GM19240 (cell line): ENCODE measurements around the gene GPX4.
A peak's percentile ranks its signal among the peaks of the same experiment; 100 is the strongest.

Source experiments
- DNase-seq: peaks from one replicate; pipeline ENCODE4 v3.0.0; 2011; ENCODE audit warnings: low spot score; ENCODE audit not compliant: insufficient read length

Gene GPX4

DNA sequence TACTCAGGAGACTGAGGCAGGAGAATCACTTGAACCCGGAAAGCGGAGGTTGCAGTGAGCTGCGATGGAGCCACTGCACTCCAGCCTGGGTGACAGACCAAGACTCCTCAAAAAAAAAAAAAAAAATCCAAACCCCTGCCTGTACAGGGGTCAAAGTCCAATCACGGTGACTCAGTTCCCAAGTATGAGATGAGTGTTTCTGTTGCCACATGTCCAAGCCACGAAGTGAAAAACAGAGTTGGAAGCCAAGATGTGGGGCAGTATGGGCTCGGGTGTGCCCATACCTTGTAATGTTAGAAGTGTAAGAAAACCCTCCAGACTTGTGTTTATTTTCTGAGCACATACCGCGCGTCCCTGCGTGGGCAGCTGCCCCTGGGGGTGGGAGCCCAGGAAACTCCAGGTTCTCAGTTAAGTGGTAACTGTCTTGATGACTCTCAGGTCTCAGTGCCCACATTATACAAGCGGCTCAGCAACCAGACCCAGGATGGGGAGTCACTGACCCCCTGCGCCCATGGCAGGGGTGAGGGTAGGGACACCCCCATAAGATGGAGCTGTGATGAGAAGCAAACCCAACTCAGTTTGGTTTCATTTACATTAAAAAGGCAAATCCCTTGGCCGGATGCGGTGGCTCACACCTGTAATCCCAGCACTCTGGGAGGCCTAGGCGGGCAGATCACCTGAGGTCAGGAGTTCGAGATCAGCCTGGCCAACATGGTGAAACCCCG lies 1.2 kb upstream of the GPX4 start:
- no peak for DNase-seq

DNA sequence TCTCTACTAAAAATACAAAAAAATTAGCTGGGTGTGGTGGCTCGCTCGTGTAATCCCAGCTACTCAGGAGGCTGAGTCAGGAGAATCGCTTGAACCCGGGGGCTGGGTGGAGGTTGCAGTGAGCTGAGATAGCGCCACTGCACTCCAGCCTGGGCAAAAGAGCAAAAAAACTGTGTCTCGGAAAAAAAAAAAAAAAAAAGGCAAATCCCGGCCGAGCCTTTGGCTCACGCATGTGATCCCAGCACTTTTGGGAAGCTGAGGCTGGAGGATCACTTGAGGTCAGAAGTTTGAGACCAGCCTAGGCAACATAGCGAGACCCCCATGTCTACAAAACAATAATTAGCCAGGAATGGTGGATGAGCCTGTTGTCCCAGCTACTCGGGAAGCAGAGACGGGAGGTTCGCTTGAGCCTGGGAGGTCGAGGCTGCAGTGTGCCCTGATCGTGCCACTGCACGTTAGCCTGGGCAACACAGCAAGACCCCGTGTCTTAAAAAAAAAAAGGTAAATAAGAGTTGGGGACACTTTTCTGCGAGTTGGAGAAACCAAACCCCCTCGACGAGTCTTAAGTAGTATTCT lies 574 bp upstream of the GPX4 start:
- no peak for DNase-seq

DNA sequence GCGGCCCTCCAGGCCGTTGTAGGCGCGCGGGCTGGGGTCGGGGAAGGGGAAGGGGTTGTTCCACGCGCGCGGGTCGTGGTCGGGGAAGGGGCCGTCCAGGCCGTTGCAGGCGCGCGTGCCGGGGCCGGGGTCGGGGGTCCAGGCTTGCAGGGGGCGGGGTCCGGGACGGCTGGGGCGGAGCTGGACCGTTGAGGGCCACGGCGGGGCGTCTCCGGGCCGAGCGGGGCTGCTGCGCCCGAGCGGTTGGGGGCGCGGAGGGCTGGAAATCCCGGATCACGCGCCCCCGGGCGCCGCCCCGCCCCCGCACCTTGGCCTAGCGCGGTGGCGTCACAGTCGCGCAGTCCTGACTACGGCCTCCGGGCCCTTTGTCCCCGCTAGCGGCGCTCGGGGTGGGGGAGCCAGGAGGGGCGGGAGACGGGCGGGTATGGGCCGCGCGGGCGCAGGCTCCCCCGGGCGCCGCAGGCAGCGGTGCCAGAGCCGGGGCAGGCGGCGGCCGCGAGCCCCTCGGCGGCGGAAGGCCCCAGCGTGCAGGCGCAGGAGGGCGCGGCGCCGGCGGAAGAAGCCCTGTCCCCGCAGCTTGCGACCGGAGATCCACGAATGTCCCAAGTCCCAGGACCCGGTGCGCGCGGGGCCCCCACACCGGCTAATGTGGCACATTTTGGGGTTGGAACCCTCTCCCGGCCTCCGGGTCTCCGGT lies 665 bp downstream of the GPX4 start:
- DNase-seq, result peak; percentile 88

DNA sequence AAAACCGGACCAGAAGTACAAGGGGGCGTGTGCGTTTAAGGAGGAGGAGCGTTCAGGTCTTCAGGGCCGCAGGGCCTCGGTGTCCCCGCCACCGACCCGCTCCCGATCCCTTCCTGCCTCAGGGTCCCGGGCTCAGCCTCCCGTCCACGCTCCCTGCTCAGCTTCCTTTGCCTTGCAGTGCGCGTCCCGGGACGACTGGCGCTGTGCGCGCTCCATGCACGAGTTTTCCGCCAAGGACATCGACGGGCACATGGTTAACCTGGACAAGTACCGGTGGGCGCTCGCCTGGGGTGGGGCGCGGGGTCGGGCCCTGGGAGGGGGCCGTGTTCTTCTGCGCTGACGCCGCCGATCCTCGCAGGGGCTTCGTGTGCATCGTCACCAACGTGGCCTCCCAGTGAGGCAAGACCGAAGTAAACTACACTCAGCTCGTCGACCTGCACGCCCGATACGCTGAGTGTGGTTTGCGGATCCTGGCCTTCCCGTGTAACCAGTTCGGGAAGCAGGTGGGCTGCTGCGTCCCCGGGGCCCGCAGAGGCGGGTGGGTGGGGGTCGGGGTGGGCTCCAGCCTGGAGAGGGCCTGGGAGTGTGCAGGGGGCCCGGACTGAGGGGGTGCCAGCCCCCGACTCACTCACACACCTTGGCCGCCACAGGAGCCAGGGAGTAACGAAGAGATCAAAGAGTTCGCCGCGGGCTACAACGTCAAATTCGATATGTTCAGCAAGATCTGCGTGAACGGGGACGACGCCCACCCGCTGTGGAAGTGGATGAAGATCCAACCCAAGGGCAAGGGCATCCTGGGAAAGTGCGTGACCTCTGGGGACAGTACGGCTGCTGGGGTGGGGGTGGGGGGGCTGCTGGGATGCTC lies 1.4 kb downstream of the GPX4 start:
- DNase-seq, result peak; percentile 62

DNA sequence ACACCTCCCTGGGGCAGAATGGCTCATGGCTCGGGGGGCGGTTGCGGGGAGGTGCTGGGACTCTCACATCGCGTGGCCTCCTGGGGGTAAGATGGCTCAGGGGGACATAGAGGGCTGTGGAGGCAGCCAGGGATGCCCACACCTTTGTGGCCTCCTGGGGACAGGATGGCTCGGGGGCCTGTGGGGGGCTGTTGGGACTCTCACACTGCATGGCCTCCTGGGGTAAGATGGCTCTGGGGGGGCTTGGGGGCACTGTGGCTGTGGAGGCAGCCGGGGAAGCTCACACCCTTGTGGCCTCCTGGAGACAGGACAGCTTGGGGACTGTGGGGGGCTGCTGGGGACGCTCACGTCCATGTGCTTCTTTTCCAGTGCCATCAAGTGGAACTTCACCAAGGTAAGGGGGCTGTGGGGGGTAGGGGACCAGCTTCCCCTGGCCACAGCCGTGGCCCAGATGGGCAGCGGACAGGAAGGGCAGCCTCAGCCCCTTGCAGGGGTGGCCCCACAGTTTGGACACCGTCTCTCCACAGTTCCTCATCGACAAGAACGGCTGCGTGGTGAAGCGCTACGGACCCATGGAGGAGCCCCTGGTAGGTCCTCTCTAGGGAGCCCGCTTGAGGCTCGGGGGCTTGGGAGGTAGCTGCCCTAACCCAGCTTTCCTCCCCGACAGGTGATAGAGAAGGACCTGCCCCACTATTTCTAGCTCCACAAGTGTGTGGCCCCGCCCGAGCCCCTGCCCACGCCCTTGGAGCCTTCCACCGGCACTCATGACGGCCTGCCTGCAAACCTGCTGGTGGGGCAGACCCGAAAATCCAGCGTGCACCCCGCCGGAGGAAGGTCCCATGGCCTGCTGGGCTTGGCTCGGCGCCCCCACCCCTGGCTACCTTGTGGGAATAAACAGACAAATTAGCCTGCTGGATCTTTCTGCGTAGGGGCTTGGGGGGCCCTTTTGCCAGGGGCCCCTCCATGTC lies 2.4 kb downstream of the GPX4 start:
- DNase-seq, result no peak

DNA sequence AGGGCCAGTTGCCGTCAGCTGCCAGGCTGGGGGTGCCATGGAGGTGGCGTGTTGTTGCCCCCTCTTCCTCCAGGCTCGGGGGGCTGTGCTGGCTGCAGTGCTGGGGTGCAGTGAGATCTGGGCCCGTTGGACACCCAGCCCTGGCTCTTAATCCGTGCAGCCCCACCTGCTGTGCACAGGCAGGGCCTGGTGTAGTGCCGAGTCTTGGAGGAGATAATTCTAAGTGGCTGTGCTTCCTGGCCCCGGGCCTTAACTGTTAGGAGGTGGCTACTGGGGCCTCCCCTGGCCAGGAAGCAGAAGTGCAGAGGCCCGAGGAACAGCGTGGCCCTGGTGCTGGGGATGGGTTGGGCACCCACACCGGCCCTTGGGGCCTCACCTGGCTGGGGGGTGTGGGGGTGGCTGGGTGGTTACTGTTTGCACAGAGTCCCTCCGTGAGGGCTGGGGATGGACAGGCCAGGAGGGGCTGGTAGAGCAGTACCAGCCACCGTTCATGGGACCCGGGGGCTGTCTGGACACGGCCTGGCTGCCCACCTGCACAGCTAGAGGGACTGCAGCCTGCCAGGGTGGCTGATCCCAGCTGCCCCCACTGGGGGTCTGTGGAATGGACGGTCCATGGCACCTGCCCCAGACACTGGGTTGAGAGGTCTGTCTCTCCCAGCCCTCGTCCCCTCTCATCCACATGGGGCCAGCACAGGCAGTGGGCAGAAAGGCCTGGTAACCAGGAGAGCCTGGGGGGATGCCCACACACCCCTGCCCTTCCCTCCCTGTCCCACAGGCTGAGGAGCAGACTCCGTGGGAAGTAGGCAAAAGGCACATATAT lies 3.3 kb downstream of the GPX4 start:
- no peak for DNase-seq

DNA sequence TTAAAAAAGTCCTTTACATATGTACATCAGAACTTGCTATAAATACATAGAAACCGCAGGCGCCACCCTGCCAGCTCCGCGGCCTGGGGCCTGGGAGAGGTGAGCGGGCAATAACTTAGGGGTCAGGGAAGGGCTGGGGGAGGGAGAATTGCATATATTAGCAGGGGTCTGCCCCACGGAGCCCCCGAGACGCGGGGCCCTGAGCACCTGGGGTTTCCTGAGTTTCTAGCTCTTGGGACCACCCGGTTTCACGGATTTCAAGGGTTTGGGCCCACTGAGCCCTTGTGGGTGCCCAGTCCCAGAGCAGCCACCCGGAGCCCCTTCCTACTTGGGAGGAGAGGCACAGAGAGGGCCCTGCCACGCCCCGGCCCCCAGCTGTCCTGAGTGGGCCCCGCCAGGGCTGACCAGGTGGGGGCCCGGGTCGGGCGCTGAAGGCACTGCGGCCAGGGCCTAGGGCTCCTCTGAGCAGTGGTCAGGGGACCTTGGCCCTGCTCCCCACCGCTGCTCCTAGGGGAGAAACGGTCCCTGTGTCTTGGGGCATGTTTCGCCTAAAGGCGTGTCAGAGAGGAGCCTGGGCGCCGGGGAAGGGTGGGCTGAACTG lies 4.0 kb downstream of the GPX4 start:
- no peak for DNase-seq

DNA sequence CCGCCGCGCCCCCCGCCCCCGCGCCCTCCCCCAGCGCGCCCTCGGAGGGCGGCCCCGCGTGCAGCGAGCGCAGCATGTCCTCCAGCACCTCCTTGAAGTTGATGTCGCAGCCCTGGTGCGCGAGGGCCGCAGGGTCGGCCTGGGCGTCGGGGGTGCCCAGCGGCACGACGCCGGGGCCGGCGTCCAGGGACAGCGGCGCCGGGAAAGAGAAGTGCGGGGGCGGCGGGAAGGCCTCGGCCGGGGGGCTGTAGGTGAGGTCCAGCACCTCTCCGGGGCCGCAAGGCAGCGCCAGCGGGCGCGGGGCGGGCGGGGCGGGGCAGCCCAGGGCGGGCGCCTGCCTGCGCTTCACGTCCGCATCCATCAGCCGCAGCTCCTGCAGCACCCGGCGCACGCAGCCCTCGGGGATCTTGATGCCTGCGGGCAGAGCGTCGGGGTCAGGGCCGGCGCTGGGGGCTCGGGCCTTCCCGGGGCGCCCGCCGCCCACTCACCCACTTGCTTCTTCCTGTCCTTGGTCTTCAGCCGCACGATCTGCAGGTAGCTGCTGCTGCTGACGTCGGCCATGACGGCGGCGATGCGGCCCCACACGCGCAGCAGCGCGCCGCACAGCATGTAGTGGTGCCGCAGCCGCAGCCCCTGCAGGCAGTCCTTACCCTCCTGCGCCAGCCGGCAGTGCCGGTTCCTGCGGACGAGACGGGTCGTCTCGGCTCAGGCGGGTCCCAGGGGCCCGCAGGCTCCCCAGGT lies 4.7 kb downstream of the GPX4 start:
- DNase-seq, result no peak

DNA sequence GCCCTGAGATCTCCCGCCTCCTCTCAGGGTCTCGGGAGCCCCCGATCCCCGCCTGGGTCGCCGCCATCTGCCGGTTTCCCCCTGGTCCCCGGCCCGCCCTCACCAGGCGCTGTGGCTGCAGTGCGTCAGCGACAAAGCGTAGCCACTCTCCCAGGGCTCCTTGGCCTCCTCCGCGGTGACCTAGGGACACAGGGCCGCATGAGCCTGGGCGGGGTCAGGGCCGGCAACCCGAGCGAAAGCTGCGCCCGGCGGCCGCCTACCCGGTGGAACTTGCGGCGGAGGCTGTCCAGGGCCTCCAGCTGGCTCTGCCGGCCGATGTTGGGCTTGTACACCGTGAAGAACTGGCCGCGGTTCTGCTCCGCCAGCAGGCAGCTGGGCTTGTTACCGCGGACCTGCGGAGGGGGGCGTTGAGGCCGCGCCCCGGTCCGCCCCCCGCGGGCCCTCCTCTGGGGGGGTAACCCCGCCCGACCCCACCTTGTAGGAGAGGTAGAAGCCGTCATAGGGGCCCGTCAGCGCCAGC lies 5.3 kb downstream of the GPX4 start:
- DNase-seq, result no peak

DNA sequence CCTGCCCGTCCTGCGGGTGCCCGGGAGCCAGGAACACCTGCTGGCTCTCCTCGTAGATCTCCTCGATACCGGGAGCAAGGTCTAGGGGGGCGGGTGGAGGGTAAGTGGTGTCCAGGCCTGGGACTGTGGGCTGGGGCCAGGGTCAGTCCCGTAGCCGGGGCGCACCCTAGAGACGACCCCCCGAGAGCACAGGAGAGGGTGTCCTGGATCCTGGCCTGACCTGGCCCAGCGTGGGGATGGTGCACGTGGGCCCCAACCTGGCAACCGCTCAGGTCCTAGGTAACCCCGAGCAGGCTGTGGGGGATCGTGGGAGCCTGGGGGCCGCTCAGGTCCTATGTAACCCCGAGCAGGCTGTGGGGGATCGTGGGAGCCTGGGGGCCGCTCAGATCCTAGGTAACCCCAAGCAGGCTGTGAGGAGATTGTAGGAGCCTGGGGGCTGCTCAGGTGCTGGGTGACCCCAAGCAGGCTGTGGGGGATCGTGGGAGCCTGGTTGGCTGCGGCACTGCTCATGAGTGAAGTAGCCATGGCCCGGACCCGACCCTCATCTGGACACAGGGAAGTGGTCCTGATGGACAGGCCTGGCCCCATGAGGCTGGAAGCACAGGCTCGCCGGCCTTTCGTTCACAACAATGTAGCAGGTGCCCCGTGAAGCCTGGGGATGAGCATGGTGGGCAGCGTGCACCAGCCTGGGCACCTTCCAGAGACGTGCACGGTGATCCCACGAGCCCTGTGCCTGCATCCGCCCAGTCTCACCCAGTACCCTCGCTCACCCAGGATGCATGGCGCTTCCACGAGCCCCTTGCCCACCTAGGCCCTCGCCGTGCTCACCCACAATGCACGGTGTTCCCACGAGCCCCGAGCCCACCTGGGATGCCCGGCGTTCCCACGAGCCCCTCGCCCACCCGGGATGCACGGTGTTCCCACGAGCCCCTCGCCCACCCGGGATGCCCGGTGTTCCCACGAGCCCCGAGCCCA lies 6.2 kb downstream of the GPX4 start:
- DNase-seq, result no peak

DNA sequence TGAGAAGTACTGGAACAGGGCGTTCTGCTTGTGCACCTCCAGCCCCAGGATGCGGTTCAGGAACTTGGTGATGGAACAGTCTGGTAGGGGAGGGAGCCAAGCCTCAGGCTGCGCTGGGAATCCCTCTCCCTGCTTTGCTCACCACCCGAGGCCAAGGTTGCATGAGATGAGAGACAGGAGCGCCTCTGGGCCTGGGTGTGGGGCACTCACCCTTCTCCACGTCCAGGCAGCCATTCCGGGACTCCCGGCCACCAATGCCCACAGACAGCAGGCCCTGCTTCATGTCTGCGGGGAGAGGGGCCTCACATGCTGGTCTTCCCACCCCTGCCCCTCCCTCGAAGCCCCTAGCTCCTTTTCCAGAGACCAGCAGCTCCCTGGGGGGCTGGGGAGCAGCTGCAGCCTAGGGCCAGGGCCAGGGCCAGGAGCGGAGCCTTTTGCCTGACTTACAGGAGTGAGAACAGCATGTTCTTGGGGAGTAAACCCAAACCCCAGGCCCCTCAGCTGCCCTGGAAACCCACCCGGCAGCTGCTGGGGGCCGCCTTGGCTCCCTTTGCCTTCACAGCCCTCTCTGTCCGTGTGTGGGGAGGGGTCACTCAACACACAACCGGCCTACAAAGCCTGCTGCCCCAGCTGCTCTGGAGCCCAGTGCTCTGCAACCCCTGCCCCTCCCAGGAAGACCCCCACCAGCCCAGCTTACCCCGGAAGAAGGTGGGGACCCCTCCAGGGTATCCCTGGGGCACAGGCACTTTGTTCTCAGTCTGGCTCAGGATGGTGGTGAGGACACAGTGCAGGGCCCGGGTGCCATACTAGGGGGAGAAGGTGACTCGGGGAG lies 7.2 kb downstream of the GPX4 start:
- no peak for DNase-seq

DNA sequence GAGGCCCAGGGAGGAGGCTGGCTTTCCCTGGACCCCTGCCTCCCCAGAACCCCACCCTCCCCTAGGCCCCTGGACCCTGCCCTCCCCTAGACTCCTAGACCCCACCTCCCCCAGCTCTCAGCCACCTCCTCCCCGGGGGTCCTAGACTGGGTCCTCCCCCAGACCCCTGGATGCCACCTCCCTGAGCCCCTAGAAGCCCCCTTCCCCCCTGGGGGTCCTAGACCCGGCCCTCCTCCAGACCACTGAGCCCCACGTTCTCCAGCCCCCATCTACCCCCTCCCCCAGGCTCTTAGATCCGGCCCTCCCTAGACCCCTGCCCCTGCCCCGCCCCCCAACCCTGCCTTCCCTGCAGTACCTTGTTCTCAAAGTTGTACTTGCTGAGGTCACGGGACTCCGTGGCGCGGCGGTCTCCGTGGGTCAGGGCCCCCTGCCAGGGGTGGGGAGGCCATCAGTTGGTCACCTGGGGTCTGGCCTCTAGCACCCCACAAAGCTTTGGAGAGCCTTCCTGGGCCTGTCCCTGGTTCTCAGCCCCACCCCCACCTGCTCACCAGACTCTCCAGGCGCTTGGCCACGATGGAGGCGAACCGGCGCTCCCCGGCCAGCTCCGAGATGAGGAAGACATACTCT lies 8.0 kb downstream of the GPX4 start:
- DNase-seq, result no peak

DNA sequence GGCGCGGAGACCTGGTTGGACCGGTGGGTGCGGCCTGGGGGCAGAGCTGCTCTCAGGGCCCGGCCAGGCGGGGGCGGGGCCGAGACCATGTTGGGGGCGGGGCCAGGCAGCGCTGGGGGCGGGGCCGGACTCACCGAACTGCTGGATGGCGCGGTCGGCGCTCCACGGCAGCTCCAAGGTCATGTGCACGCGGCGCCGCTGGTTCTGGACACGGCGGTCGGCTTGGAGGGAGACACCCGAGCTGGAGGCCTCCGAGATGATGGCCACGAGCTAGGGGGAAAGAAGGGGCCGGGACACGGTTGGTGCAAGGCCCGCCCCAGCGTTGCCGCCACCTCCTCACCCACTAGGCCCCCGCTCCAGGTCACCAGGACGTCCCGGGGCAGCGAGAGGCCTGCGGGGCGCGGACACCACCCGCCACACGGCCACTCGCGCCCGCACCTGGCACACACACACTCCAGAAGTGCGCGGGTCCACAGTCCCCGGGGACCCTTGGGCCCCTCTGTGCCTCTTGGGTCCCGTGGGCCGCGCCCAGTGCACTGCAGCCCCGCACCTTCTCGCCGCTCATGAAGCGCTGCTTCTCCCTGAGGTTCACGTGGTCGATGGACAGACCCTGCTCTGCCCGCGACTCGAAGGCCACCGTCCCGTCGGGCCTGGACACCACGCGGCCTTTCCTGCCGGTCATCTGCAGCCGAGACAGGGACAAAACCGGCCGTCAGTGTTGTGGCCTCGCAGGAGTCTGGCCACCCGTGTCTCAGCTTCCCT lies 8.7 kb downstream of the GPX4 start:
- DNase-seq, result no peak

DNA sequence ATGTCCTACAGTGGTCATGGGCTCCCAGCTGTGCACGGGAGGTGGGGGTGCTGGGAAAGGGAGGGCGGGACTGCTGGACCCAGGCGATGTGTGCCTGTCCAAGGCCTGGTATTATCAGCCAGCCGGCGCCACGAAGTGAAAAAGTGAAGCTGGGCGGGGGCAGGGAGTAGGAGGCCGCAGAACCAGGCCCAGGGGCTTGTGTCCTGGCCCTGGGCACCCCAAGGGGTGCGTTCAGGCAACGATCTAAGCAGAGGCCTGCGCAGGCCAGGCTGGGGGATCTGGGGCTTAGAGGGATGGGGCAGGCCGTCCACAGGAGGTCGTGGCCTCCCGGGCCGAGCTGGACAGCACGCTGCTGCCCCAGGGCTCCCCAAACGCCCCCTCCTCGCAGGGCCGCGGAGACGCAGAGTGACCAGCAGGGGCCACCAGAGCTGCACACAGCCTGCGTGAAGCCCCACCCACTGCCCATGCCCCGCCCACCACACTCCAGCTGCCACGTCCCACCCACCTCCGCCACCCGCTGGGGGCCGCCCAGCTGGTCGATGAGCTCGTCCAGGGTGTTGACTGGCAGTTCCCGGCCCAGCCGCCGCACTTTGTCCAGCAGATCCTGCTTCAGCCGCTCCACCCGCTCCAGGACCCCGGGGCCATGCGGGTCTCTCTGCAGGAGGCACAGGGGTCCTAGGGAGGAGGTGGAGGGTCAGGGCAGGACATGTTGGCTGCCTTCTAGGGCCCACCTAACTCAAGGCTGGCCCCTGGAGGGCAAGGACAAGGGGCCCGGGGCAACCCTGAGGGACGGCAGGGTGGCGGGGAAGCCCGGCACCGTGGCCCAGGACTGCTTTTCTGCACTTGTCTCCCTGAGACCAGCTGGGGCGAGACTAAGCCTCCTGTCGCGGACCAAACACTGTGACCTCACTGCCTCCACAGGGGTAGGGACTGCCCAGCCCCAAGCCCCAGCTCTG lies 9.5 kb downstream of the GPX4 start:
- DNase-seq, result peak; percentile 99
